GM21576 (cell line): ENCODE measurements around the gene GHR.

Source experiments
- ATAC-seq: cut with Tn5 transposase; IDR thresholded peaks from one replicate; pipeline ENCODE4 v1.9.1; 2021; ENCODE audit warnings: mild to moderate bottlenecking, moderate library complexity; ENCODE audit not compliant: unreplicated experiment

Gene GHR

DNA sequence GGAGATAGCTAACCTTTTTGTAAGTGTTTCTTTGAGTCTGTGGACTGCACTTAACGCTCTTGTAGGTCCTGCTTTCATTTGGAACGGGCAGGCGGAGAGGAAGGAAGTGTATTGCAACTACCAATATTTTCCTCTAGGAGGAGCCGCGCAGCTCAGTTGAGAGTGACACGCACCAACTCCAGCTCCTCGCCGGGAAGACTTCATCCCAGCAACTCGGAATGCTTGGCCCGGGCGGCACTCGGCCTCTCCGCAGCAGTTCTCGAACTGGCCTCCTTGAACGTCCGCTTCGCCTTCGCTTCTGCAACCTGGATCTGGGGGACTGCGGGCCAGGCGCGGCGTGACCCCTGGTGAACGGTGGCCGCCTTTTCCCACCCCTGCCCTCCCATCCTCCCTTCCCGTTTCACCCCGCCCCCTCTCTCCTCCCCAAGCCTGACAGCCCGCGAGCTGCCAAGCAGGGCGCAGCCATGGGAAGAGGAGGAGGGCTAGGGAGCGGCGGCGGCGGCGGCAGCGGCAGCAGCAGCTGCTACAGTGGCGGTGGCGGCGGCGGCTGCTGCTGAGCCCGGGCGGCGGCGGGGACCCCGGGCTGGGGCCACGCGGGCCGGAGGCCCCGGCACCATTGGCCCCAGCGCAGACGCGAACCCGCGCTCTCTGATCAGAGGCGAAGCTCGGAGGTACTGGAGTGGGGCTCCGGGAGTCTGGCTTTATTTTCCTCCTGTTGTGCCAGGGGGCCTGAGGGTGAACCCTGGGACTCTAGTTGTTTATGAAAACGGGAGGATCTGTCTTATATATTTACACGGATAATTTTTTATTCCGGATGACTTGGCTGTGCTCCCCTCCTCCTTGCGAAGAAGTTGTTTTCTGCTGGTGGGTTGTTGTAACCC lies at the start of gene GHR:
TSS of gene GHR (plus strand) at position 155 of the 881 bp plus-strand sequence. CDS start 142,436 bp downstream, outside the sequence.
- ATAC-seq, result peak; percentile 76

DNA sequence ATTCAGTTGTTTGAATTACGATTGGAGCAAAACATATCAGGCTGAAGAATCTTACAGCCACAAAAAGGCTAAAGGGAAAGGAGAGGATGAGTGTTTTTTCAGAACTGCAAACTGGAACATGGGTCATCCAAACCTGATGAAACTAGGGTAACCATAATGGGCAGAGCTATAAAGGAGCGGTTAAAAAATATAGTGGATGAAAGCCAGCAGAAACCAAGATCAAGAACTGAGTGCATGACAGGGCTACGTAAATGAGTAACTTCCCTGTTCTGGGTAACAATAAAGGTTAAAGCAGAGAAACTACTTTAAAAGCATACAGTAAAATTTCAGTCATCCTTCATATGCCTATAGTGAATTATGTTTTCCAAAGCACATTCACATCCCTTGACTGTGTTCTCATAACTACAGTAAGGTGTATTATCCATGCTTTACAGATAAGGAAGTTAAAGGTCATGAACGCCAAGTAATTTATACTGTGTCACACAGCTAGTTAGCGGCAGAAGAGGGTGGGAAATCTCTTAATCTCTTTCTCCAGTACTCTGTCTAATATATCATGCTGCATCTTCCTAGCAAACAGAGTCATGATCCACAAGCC lies 48.5 kb upstream of the GHR start:
- no peak for ATAC-seq

DNA sequence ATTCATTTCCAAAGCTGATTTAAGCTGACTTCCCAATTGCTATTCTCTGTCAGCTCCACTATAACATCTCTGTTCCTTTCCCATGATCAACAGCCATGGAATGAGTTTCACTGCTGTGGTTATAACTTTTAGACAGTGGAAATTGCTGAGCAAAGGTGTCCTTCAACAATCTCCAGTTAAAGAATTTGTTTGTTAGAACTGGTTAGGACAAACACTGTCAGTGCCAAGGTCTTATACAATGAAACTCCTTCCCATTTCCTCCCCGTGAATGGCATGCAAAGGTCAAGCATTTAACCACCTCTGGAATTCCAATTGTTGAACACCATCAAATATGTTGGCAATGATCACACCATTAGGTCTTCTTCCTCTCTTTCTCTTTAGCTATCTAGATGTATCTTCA lies 45.7 kb upstream of the GHR start:
- ATAC-seq, result no peak

DNA sequence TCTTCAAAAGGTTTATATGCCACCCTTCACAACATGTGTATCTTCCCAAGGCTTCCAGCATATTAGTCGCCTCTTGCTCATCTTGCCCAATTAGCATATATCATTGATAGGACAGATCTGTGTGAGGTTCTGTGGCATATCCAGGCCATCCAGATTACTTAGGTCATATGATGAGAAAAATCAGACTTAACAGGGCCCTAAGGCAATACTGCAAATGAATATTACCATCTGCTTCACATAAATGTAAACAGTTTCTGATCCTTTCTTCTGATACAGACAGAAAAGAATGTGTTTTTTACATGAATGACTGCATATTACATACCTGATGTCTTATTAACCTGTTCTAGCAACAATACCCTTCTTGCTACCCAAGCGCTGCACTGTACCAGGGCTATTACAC lies 41.3 kb upstream of the GHR start:
- ATAC-seq, result no peak

DNA sequence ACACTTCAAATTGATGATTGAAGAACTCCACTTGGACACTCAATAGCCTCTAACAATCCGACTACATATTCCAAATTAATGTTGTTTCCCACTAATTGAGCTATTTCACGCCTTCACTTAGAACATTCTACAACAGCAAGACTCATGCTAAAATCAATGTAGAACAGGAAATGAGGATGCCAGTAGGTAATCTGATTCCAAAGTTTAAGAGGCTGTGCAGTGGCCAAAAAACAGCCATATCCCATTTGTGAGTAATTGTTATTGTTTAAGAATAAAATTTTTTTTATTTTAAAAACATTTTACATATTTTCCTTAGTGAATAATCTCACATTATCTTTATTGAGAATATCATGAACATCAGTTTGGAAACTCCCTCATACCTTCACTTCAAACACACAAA lies 35.7 kb upstream of the GHR start:
- no peak for ATAC-seq

DNA sequence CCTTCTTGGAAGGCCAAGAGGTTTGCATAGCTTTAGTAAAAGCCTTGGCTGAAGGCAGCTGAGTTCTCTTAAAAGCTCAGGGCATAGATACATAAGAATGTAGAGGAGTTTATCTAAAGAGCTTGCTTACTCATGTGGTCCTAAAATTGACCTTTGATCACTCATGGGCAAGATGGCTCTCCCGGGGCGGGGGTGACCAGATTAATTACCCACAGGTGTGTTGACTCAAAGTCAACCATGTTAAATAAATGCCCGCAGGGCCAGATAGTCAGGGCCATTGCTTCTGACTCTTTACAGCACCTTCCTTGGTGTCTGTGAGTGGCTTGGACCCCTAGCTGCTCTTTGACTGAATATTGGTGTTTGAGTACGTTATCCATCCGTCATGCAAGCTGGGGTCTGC lies 33.1 kb upstream of the GHR start:
- no peak for ATAC-seq

DNA sequence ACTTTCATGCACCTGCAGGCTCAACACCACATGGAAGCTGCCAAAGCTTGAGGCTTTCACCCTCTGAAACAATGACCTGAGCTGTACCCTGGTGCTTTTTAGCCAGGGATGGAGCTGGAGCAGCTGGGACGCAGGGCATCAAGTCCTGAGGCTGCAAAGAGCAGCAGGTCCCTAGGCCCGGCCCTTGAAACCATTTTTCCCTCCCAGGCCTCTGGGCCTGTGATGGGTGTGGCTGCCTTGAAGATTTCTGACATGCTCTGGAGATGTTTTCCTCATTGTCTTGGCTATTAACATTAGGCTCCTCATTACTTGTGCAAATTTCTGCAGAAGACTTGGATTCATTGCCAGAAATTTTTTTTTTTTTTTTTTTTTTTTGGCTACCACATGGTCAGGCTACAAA lies 30.3 kb upstream of the GHR start:
- no peak for ATAC-seq

DNA sequence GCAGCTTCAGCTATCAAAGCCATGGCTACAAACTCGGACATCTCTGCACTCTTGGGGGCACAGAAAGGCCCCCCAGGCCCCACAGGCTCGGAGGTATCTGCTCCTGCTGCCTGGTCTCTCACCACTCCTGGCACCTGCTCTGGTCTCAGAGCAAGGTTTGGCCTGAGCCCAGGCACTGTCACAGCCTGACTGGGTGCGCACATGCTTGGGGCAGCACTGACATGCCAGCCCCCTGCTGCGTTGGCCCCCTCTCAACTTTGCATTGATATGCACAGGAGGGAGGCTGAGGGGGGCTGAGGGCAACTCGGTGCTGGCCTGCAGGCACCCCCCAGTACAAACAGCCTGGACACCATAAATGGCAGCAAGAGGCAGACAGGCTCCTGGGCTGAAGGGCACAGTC lies 27.1 kb upstream of the GHR start:
- no peak for ATAC-seq

DNA sequence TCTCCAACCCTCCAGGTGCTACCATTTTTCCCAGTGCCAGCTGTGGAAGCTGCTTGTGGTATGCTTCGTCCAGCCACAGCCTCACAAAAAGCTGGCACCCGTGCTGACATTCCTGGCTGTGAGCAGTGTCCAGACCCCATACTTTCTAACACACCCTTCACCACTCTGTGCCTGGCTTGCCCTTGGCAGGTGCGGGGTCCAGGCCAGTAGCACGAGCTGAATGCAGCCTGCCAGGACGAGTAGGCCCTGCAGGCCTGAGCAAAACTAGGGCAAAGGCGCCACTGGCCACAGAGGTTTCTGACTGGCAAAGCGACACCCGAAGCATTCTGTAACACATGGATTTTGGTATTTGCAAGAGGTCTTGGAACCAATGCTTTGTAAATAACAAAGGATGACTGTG lies 26.0 kb upstream of the GHR start:
- no peak for ATAC-seq

DNA sequence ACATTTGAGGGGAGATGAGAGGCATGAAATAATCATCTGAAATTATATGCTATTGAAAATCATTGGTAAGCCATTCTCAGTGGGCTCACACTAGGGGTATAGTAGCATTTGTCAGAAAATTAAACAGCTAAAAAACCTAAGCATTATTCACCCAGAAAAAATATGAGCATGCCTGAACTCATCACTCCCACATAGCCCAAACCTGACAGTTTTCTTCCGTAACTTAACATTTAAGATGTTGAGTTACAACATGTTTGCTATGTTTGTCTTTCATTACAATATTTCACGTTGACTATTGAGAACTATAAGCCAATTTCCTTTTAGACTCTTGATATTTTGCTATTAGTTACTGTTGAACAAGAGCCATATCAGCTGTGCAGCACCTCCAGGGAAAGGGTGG lies 23.5 kb upstream of the GHR start:
- no peak for ATAC-seq

DNA sequence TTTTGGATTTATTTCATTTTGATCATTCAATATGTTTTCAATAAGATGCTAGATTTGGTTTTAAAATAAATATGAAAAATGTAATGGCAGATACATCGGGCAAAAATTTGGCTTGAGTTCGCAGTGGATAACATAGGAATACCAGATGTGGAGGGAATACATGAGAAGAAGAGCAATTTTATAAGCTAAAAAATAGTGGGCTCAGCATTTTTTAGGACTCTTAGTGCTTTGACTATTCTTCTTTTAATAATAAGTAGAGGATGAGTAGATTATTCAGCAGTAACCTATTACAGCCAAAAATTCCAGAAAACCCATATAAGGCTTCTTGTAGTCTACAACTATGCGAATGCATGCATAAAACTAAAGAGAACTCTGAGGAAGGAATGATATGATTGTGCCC lies 22.8 kb upstream of the GHR start:
- no peak for ATAC-seq

DNA sequence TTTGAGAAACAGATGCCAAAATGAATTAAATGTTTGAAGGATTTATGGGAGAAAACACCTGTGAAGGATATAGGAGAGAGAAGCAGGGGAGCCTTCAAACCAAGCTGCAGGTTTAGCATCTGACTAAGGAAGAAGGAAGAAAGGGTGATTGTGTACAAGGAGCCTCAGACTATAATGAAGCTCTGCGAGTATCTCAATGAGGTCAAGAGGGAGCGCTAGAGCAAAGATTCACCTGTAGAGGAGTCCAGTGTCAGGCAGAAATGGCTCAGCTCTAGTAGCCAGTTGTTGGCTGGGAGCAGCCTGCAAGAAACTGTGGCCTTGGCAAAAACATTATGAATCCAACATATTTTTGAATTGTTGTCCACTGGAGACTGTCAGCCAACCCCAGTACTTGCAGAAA lies 20.0 kb upstream of the GHR start:
- no peak for ATAC-seq

DNA sequence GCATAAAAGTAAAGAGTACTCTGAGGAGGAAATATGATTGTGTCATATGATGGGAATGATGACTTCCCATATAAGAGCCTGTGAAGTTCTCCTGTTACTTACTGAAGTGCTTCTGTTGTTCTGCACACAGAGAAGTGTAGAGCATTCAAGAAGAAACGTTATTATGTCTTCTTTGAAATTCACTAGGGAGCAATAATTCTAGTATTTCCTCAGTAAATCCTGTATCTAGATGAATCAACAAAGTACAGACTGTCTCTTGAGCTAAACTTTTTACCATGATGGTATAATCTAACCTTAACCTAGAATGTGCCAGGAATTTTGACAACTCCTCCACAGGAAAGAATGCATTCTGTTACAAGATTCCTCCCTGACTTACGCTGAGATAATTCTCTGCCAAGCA lies 18.9 kb upstream of the GHR start:
- ATAC-seq, result no peak

DNA sequence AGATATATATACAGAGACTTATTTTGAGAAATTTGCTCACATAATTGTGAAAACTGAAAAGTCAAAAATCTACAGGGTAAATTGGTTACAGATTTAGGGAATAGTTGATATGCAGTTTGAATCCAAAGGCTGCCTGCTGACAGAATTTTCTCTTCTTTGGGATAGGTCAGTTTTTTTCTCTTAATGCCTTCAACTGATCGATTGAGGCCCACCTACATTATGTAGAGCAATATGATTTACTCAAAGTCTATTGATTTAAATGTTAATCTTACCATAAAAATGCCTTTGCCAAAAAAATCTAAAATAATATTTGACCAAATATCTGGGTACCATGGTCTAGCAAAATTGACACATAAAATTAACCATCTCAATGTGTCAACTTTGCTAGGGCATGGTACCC lies 3.9 kb upstream of the GHR start:
- ATAC-seq, result no peak

DNA sequence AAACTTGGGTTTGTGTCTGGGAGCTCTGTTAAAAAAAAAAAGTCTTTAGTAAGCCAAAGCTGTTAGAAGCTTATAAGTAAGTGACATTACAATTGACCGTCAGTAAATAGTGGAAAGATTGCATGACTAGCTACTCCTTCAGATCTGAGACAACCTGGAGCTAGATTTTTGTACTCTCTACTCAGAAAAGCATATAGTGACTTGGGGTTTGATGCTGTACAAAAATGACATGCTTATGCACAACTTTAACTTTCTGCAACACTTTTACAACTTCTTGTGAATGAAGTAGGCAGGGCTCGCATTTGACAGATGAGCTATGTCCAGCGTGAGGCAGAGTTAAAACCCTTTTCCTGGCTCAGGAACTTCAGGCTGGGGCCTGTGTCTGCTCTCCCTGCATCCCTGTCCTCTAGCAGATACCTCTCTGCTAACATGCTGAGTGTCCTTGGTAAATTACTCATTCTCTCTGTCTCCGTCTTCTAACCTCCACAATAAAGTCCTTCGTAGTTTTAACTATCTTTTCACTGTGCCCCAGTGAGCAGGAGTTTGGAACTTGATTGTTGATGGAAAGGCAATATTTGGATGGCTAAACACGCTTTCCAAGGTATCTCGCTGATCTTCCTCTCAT lies 471 bp upstream of the GHR start:
- ATAC-seq, result no peak

DNA sequence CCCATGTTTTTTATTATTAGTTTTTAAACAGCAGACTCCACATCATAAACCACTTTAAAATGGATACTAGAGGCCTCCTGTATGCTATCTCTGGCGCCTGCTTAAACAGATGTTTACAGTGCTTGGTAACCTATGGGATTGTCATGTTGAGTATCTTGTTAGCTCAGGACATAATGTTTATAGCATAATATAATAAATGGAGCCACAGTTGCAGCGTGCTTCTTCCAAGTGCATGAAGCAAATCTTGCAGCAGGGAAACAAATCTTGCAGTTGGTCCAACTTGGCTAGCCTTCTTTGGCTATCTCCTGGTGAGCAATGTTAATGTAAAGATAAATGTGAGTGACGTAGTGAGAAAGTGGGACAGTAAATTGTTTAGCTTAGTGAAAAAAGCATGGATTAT lies 2.8 kb downstream of the GHR start:
- ATAC-seq, result no peak

DNA sequence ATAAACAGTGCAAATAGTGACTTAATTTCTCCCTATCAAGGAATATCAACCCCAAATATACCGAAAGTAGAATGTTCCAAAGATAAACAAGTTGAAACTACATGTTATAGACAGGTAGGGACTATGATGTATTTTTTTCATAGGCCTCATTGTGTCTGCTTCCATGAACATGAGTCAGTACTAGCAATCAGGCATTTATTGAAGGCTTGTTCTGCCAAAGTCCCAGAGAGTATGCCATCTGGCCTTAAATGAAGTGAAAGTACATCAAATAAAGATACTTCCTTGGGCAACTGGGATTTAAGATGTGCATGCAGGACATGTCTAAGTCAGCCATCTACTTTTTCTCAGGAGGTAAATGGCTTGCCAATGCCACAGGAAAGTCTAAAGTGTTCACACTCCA lies 6.5 kb downstream of the GHR start:
- no peak for ATAC-seq

DNA sequence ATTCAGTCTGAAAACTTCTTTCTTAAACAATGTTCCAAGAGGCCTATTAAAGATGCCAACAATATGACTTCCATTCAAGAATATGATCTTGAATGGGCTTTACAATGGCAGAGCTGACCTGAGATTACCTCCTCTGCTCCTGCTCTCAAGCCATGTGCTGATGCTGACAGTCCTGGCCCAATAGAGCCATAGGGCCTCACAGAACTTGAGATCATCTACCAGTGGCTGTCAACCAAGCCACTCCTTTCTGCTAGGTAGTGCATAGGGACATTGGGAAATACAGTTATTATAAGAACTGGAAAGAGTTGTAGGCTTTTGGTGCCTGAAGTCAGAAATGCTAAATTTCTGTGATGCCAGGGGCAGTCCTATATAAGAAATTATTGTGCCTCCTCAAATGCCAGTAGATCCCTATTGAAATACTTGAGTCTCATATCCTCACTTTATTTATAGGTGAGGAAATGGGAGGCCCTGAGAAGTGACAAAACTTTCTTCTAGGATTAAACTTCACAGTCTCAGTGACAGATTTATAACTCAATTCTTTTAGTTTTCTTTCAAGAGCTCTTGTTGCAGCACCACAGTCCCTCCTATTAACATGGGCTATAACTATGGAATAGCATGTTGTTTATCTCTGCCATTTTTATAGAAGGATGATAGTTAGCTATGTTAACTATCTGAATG lies 10.9 kb downstream of the GHR start:
- ATAC-seq, result no peak

DNA sequence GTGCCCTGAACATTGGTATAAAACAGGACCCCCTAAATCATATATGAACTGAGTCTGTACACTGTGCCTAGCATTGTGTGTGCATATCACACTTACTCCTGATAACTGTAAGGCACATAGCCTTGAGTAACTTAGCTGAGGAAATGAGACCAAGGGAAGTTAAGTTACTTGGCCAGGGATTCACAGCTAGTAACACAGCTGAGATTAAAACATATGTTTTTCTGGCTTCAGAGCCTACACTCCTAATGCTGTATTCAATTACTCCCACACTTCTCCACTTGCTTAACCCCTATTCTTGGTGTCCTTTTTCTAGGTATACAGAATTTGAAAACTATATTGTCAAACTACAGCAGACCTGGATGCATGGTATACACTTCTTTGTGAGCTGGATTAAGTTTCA lies 12.8 kb downstream of the GHR start:
- ATAC-seq, result no peak

DNA sequence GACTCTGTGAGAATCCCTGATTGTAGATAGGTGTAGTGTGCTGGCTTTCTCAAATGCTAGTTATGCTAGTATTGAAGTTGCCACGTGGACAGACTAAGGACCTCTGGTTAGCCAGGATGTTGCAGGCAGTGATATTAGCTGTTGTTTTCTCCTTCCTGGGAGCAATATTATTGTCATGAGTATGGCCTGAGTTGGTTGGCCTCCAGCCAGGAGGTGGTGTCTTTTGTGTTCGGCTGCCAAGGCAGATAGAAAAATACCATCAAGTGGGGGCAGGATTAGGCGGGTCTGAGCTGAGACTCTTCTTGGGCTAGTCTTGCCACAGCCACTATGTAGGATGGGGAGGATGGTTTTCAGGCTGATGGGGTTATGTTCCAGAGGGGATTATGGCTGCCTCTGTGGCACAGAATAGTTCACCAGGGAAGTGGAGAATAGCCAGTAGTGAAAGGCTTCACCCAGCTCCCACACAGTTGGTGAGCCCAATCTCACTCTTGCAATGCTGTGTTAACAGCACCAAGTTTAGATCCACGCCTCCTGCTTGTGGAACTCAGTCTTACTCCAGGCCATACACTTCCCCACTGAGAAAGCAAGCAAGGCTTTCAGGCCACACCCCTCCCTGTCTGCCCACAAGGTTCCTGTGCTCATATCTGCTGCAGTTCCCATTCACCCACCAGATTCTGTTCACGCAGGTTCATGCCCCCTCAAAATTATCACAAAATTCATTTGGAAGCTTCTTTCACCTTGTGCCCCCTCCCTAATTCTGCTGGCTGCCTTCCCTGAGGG lies 31.2 kb downstream of the GHR start:
- ATAC-seq, result no peak

DNA sequence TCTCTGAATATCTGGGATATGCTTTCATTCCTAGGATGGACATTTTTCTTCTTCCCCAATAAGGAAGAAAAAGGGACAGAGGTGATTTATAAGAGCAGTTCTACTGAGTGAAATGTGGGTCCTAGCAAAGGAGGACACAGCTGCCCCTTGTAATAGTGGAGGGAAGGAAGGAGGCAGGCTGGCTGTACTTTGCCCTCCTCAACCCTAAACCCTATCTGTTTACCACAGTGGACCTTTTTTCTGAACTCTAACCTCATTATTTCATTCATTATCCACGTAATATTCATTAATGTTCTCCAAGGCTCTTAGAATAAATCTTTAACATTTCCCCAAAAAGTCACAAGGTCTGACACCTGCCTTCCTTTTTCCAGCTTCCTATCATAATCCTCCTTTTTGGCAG lies 37.8 kb downstream of the GHR start:
- no peak for ATAC-seq
